HG03039 (cell line): ENCODE data around the gene RANBP9.

Experiments used
- ATAC-seq: cut with Tn5 transposase; IDR thresholded peaks from one replicate; pipeline ENCODE4 v1.9.1; 2021; ENCODE audit warnings: mild to moderate bottlenecking, moderate library complexity; ENCODE audit not compliant: unreplicated experiment

Gene RANBP9

GRCh38 chr6:13655700-13656099, 55.9 kb downstream of the RANBP9 start:
- no peak for ATAC-seq

- ATAC-seq, result no peak
These were observed 57.1 kb downstream of the RANBP9 start for GRCh38 chr6:13654496-13654895.

GRCh38 chr6:13653296-13653695, 58.3 kb downstream of the RANBP9 start:
- no peak for ATAC-seq

- ATAC-seq, result no peak
These were observed 62.2 kb downstream of the RANBP9 start for GRCh38 chr6:13649393-13649792.

GRCh38 chr6:13648850-13649249, 62.8 kb downstream of the RANBP9 start:
- no peak for ATAC-seq

- ATAC-seq, result no peak
These were observed 68.5 kb downstream of the RANBP9 start for GRCh38 chr6:13643125-13643524.

- no peak for ATAC-seq
These were observed 70.3 kb downstream of the RANBP9 start for GRCh38 chr6:13641315-13641714.

- ATAC-seq, result no peak
These were observed 73.0 kb downstream of the RANBP9 start for GRCh38 chr6:13638626-13639025.

DNA sequence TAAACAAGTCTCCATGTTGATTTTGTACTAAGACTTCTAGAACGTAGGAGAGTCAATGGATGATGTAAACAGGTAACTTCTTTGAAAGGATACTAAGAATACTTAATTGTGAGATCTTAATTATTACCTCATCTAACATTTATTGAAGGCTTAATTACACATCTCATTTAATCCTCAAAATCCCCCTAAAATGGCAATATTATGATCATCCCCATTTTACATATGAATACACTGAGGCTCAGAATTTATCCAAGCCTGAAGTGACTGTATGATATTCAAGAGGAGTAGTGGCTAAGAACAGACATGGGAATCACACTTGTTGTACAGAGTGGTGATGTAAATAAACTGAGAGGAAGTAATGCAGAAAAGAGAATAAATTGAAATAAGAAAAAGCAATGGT, 73.6 kb downstream of the RANBP9 start:
- ATAC-seq, result no peak

GRCh38 chr6:13635948-13636658, 75.5 kb downstream of the RANBP9 start:
- ATAC-seq, result no peak

DNA sequence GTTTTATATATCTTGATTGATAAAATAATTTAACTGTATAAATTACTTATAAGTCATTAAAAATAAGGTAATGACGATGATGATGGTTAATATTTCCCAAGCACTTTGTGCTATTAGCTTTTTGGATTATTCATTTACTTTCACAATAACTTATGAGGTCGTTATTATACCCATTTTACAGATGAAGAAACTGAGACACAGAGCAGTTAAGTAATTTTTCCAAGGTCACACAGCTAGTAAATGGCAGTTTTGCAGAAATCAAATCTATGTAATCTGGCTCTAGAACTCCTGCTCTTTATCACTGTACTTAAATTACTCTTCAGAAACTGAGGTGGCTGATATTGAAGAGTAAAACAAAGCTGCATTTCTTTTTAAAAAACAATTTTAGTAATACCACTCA, 78.3 kb downstream of the RANBP9 start:
- ATAC-seq, result no peak

DNA sequence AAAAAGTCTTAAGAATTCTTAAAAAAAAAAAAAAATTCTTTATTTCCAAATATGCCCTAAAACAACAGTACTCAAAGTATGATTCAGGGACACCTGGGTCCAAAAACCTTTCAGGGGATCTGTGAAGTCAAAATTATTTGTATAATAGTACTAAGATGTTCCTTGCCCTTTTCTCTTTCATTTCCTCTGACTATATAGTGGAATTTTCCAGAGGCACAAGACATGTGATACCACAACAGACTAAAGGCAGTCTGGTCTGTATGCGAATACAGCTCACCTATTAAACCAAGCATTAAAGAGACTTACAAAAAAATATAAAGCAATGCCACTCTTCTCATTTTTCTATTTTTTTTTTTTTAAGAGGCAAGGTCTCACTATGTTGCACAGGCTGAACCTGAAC, 81.1 kb downstream of the RANBP9 start:
- ATAC-seq, result no peak

- no peak for ATAC-seq
These were observed 82.0 kb downstream of the RANBP9 start for GRCh38 chr6:13629459-13630116.

DNA sequence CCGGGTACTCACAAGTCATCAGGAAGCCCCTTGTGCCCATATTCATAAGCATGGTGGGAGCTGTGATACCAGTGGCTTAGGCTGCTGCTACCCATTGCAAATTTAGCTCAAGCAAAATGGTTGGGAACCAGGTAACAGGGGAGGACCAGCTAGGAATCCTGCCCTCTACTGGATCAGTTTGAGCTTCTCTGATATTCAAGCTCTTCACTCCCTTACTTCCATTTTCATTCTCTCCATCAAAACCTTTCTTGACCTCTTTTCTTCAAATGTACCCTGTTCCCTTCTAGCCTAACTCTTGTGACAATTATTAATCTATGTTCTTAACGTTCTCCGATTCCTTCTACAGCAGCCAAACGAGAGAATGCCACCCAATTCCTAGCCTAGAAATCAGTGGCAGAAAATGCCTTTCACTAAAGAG, 86.8 kb downstream of the RANBP9 start:
- no peak for ATAC-seq

- no peak for ATAC-seq
These were observed 94.6 kb downstream of the RANBP9 start for GRCh38 chr6:13617066-13617465.

DNA sequence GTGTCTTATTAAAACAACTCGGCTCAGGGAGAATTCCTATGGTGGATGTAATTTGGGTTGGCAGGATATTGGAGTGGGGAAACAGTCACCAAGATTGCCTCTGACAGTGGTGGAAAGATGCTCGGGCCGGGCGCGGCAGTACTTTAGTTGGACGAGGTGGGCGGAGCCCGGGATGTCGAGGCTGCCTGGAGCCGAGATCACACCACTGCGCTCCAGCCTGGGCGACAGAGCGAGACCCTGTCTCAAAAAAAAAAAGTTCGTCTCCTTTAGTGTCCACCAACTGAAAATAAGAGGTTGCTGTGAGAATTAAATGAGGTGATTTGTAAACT, 95.9 kb downstream of the RANBP9 start:
- no peak for ATAC-seq

- peak; percentile 93 for ATAC-seq
These were observed 96.5 kb downstream of the RANBP9 start, which contains the start of gene NOL7 for GRCh38 chr6:13614926-13615791. Gene NOL7 (plus strand): TSS chr6:13615335. CDS start chr6:13615359, 24 bp downstream.

DNA sequence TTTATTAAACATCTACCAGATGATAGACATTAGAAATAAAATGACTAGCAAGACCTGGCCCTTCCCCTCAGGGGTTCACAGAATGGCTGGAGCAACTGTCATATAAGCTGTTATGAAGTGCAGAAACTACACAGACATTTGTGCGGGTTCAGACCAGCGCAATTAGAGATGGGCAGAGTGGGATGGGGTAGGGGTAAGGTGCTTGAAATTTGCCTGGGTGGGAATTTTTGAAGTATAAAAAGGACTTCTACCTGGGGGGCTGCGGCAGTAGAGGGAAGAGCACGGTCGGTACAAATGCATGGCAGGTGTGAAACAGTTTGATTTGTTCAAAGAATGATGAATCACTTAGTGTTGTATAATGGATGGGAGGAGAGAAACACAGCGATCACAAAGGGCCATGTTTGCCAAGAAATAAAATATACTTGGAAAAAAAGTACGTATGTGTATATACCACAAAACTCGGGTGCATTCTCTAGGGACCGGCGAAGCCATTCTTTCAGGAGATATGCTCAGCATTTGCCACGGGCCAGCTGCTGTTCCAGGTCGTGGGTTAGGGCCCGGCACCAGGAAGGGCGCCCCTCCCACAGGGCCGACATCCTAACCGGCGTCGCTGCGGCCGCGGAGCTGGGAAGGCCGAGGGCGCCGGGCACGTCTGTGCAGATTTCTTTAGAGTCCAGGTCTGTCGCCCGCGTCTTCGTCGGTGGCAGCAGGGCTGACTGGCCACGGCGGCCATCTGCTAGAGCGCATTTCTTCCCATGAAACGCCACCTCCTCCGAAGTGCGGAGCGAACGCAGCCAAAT, 97.3 kb downstream of the RANBP9 start:
- peak; percentile 20 for ATAC-seq

DNA sequence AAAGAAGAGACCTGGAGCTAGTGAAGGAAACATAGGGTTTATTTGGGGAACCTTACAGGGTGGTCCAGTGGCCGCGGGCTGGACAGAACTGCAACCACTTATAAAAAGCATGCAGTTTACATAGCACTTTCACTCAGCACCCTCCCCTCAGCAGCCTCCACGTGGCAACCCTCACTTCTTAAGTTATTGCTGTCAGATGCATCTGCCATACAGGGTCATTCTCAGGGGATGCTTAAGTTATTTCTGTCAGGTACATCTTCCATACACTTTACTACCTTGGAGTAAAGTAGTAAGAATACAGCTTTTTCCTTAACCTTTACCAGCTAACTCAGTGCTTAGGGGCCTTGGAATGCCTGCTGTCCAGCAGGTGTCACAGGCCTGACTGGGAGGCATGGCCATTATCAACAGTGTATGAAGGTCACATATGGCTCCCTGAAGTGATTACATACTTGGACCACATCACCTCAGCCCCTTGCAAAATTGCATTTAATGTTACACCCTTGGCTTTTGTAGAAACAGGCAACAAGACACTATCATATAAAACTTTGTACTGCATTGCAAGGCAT, 98.5 kb downstream of the RANBP9 start:
- no peak for ATAC-seq

DNA sequence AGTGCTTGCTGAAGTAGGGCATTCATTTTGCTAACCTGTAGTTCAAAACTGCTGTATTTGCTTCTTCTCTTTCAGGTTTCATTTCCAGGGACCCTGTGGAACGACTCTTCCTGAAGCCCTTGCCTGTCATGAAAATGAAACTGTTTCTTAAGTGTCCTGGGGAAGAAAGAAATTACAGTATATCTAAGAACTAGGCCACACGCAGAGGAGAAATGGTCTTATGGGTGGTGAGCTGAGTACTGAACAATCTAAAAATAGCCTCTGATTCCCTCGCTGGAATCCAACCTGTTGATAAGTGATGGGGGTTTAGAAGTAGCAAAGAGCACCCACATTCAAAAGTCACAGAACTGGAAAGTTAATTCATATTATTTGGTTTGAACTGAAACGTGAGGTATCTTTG, 99.9 kb downstream of the RANBP9 start:
- no peak for ATAC-seq

DNA sequence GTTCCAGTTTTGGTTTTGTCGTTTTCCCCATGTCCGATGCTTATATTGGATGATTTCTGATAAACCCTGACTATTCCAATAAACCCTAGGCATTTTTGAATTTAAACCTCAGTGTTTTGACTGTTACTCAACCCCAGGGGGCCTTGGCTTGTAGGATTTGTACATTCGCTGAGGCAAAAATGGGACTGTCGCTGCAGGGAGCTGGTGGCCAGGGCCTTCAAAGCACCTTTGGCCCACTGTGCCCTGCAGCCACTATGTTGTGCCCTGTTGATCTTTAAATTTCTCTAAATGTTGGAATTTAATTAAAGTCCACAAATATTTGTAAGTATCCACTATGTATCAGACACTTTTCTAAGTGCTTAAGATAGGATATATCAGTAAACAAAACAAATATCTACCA, 106.0 kb downstream of the RANBP9 start:
- ATAC-seq, result no peak
